Trophoblast cell (in vitro differentiated cells and primary cell): Measurements from ENCODE around the gene ZNF490. TPM values are rescaled to one million over a fixed set of nuclear protein-coding genes. Genes with fewer than 3 reads are reported as not detected.

ENCODE experiments used
- DNase-seq, 2 donors: peaks; one replicate each; pipeline ENCODE4 v3.0.0-alpha.2; 2016
- H2AFZ ChIP-seq: 2 replicates; pipeline ENCODE4 v1.6.1; 2013; ENCODE audit warnings: low read length, moderate library complexity, mild to moderate bottlenecking; ENCODE audit not compliant: insufficient read depth, poor library complexity
- H2AK5ac ChIP-seq: 2 replicates; pipeline ENCODE4 v1.6.1; 2013; ENCODE audit warnings: mild to moderate bottlenecking, low read length
- H2BK120ac ChIP-seq: 2 replicates; pipeline ENCODE4 v1.6.1; 2013; ENCODE audit warnings: low read length, mild to moderate bottlenecking, moderate library complexity; ENCODE audit not compliant: insufficient read depth, poor library complexity
- H2BK12ac ChIP-seq: 2 replicates; pipeline ENCODE4 v1.6.1; 2013; ENCODE audit warnings: mild to moderate bottlenecking, low read length, moderate library complexity
- H2BK5ac ChIP-seq: 2 replicates; pipeline ENCODE4 v1.6.1; 2013; ENCODE audit warnings: low read length, low read depth, moderate library complexity, mild to moderate bottlenecking; ENCODE audit not compliant: poor library complexity
- H3K14ac ChIP-seq: 2 replicates; pipeline ENCODE4 v1.6.1; 2013; ENCODE audit warnings: mild to moderate bottlenecking, low read length
- H3K18ac ChIP-seq: 2 replicates; pipeline ENCODE4 v1.6.1; 2013; ENCODE audit warnings: mild to moderate bottlenecking, low read length
- H3K23ac ChIP-seq: 2 replicates; pipeline ENCODE4 v1.6.1; 2013; ENCODE audit warnings: low read length
- H3K27ac ChIP-seq: 2 replicates; pipeline ENCODE4 v1.5.1; 2013; ENCODE audit warnings: low read depth, mild to moderate bottlenecking, inconsistent platforms, low read length, moderate library complexity
- H3K27me3 ChIP-seq: 2 replicates; pipeline ENCODE4 v1.6.1; 2013; ENCODE audit warnings: inconsistent platforms, mild to moderate bottlenecking, low read length, moderate library complexity; ENCODE audit not compliant: insufficient read depth
- H3K36me3 ChIP-seq, 2 experiments: 1 replicate in 1 of 2; 2 replicates in 1 of 2; pipeline ENCODE4 v1.6.1; 2013; ENCODE audit warnings: low read length in 2 of 2, mild to moderate bottlenecking in 2 of 2, moderate library complexity in 1 of 2; ENCODE audit not compliant: insufficient read depth in 2 of 2, control insufficient read depth in 1 of 2
- H3K4ac ChIP-seq: 2 replicates; pipeline ENCODE4 v1.6.1; 2013; ENCODE audit warnings: low read depth, mild to moderate bottlenecking, low read length, moderate library complexity
- H3K4me1 ChIP-seq, 2 experiments: 1 replicate in 1 of 2; 2 replicates in 1 of 2; pipeline ENCODE4 v1.6.1; 2013; ENCODE audit warnings: low read length in 2 of 2, mild to moderate bottlenecking in 2 of 2, moderate library complexity in 1 of 2; ENCODE audit not compliant: insufficient read depth in 2 of 2, control insufficient read depth in 1 of 2
- H3K4me2 ChIP-seq: 2 replicates; pipeline ENCODE4 v1.6.1; 2013; ENCODE audit warnings: inconsistent platforms, mild to moderate bottlenecking, low read length, moderate library complexity
- H3K4me3 ChIP-seq: 2 replicates; pipeline ENCODE4 v1.5.1; 2013; ENCODE audit warnings: mild to moderate bottlenecking, low read depth, low read length, inconsistent platforms
- H3K79me1 ChIP-seq: one replicate; pipeline ENCODE4 v1.6.1; 2013; ENCODE audit warnings: low read length
- H3K79me2 ChIP-seq: 2 replicates; pipeline ENCODE4 v1.6.1; 2013; ENCODE audit warnings: low read length, mild to moderate bottlenecking; ENCODE audit not compliant: control insufficient read depth, insufficient read depth, poor library complexity
- H3K9ac ChIP-seq: 2 replicates; pipeline ENCODE4 v1.6.1; 2013; ENCODE audit warnings: mild to moderate bottlenecking, low read length
- H3K9me3 ChIP-seq: 2 replicates; pipeline ENCODE4 v1.6.1; 2013; ENCODE audit warnings: low read depth, mild to moderate bottlenecking, control low read depth, inconsistent platforms, low read length; ENCODE audit not compliant: insufficient read depth
- H4K12ac ChIP-seq: 2 replicates; pipeline ENCODE4 v1.6.1; 2013; ENCODE audit warnings: low read depth, mild to moderate bottlenecking, low read length, moderate library complexity
- H4K8ac ChIP-seq: 2 replicates; pipeline ENCODE4 v1.6.1; 2013; ENCODE audit warnings: low read depth, mild to moderate bottlenecking, low read length, moderate library complexity
- H4K91ac ChIP-seq: one replicate; pipeline ENCODE4 v1.6.1; 2013; ENCODE audit warnings: low read depth, mild to moderate bottlenecking, low read length, moderate library complexity
- WGBS: extraction: QIAGEN DNeasy Blood & Tissue Kit; methylation state at CpG from one replicate; pipeline ENCODE4 v1.1.7; 2013; ENCODE audit warnings: missing lambda C conversion rate; ENCODE audit not compliant: insufficient read length, insufficient coverage; ENCODE audit errors: extremely low coverage; 5-methylcytosine and 5-hydroxymethylcytosine counted together
- polyA plus RNA-seq: library from polyadenylated mRNA; stranded (reverse); fragments of 200-250 nt; gene quantifications from 2 replicates; pipeline ENCODE4 v1.2.3, GENCODE V29; 2013

ZNF490 gene
- polyA plus RNA-seq: 3.3 and 3.8 TPM in 2 replicates

- H3K36me3 ChIP-seq: peaks cover 18 to 26% of the 10 kb centered on the region in 2 experiments
- H3K79me1 ChIP-seq: peaks cover 5% of the 10 kb centered on the region
- H2BK120ac ChIP-seq: peak within 1 kb of the TSS; percentile 82
- H3K27ac ChIP-seq: peak within 1 kb of the TSS; percentile 56
- H3K4ac ChIP-seq: peak within 1 kb of the TSS; percentile 93
- peak; percentile 96 to 99 for DNase-seq
- H4K91ac ChIP-seq: peak within 1 kb of the TSS; percentile 85
- peak within 1 kb of the TSS; percentile 58 for H2BK5ac ChIP-seq
- H3K18ac ChIP-seq: peak within 1 kb of the TSS; percentile 85
- peak within 1 kb of the TSS; percentile 91 for H4K8ac ChIP-seq
- no peaks in the 10 kb centered on the region for H3K27me3 ChIP-seq
- no peak within 1 kb of the TSS for H2BK12ac ChIP-seq
- H3K23ac ChIP-seq: no peak within 1 kb of the TSS
- no CpG with 5 or more reads among the region's 61 CpGs for WGBS
- H3K9ac ChIP-seq: peak within 1 kb of the TSS; percentile 83
- peak within 1 kb of the TSS; percentile 88 for H3K4me3 ChIP-seq
- H2AFZ ChIP-seq: peak within 1 kb of the TSS; percentile 87
- H3K9me3 ChIP-seq: no peaks in the 10 kb centered on the region
- peak within 1 kb of the TSS; percentile 93 for H3K14ac ChIP-seq
- peak within 1 kb of the TSS; percentile 84 for H2AK5ac ChIP-seq
- H3K4me2 ChIP-seq: peak within 1 kb of the TSS; percentile 94
- H3K4me1 ChIP-seq: peaks cover 0 to 1% of the 10 kb centered on the region in 2 experiments
- H3K79me2 ChIP-seq: peaks cover 10% of the 10 kb centered on the region
- H4K12ac ChIP-seq: peak within 1 kb of the TSS; percentile 80
Measured at GRCh38 chr19:12610540-12611360, at the start of gene ZNF490, which contains the start of gene ZNF791. Gene ZNF490, minus strand, starts transcription at chr19:12610813. Its CDS starts 133 bp downstream, at chr19:12610680. Gene ZNF791, plus strand, starts transcription at chr19:12610920. Its CDS starts 160 bp downstream, at chr19:12611080.

- H3K9ac ChIP-seq: no peak overlapping the region
- H4K12ac ChIP-seq: no peak overlapping the region
- H3K4me2 ChIP-seq: no peak overlapping the region
- H3K23ac ChIP-seq: no peak overlapping the region
- DNase-seq: no peak
- peaks cover 1% of the 10 kb centered on the region for H3K9me3 ChIP-seq
- H3K4me1 ChIP-seq: no peaks in the 10 kb centered on the region
- H3K36me3 ChIP-seq: peaks cover 38 to 41% of the 10 kb centered on the region in 2 experiments
- no peak overlapping the region for H3K27ac ChIP-seq
- no peak overlapping the region for H2BK5ac ChIP-seq
- H2BK120ac ChIP-seq: no peak overlapping the region
- H4K8ac ChIP-seq: no peak overlapping the region
- H3K27me3 ChIP-seq: no peaks in the 10 kb centered on the region
- H4K91ac ChIP-seq: no peak overlapping the region
- H2AK5ac ChIP-seq: no peak overlapping the region
- H3K79me1 ChIP-seq: no peaks in the 10 kb centered on the region
- no peaks in the 10 kb centered on the region for H3K79me2 ChIP-seq
- no peak overlapping the region for H3K18ac ChIP-seq
- no CpG with 5 or more reads among the region's 22 CpGs for WGBS
- H2AFZ ChIP-seq: no peak overlapping the region
- no peak overlapping the region for H3K14ac ChIP-seq
- H3K4me3 ChIP-seq: no peak overlapping the region
- H2BK12ac ChIP-seq: no peak overlapping the region
- no peak overlapping the region for H3K4ac ChIP-seq
Measured at GRCh38 chr19:12657966-12658365, 47.4 kb upstream of the ZNF490 start.

GRCh38 chr19:12656899-12657571 is 46.4 kb upstream of the ZNF490 start:
- Histone ChIP-seq H2BK5ac (no peak overlapping the region), H2AK5ac (no peak overlapping the region), H4K8ac (no peak overlapping the region), H2BK12ac (no peak overlapping the region), H3K79me2 (no peaks in the 10 kb centered on the region), H3K4me1 (no peaks in the 10 kb centered on the region), H4K91ac (no peak overlapping the region), H3K9me3 (peaks cover 1% of the 10 kb centered on the region), H3K23ac (no peak overlapping the region), H3K9ac (no peak overlapping the region), H3K36me3 (peaks cover 39 to 44% of the 10 kb centered on the region in 2 experiments), H4K12ac (no peak overlapping the region), H3K27me3 (no peaks in the 10 kb centered on the region), H3K27ac (no peak overlapping the region), H3K14ac (no peak overlapping the region), H2AFZ (no peak overlapping the region), H3K79me1 (no peaks in the 10 kb centered on the region), H3K4me2 (no peak overlapping the region), H3K18ac (no peak overlapping the region), H3K4ac (no peak overlapping the region), H3K4me3 (no peak overlapping the region), H2BK120ac (no peak overlapping the region)
- whole genome bisulfite sequencing: no CpG with 5 or more reads among the region's 50 CpGs
- DNase-seq: no peak

GRCh38 chr19:12655546-12655945 is 44.9 kb upstream of the ZNF490 start:
- no peak for DNase-seq
- no peak overlapping the region for H4K91ac ChIP-seq
- H3K79me2 ChIP-seq: no peaks in the 10 kb centered on the region
- no peak overlapping the region for H3K4me2 ChIP-seq
- no peaks in the 10 kb centered on the region for H3K4me1 ChIP-seq
- H3K14ac ChIP-seq: no peak overlapping the region
- no peak overlapping the region for H3K9ac ChIP-seq
- H2BK12ac ChIP-seq: no peak overlapping the region
- H3K27ac ChIP-seq: no peak overlapping the region
- no peak overlapping the region for H3K4me3 ChIP-seq
- no peak overlapping the region for H4K8ac ChIP-seq
- no peak overlapping the region for H2BK5ac ChIP-seq
- WGBS: no CpG with 5 or more reads among the region's 8 CpGs
- H4K12ac ChIP-seq: no peak overlapping the region
- no peak overlapping the region for H2BK120ac ChIP-seq
- H3K18ac ChIP-seq: no peak overlapping the region
- H2AK5ac ChIP-seq: no peak overlapping the region
- H3K4ac ChIP-seq: no peak overlapping the region
- H3K27me3 ChIP-seq: no peaks in the 10 kb centered on the region
- no peaks in the 10 kb centered on the region for H3K79me1 ChIP-seq
- H2AFZ ChIP-seq: no peak overlapping the region
- peaks cover 38 to 41% of the 10 kb centered on the region in 2 experiments for H3K36me3 ChIP-seq
- peaks cover 1% of the 10 kb centered on the region for H3K9me3 ChIP-seq
- no peak overlapping the region for H3K23ac ChIP-seq
